Muscle layer of colon (tissue), 2 donors: Measurements from ENCODE around the gene PTGIR.

Experiments
- H3K27ac ChIP-seq: one replicate; pipeline ENCODE4 v1.7.0; 2013; ENCODE audit warnings: low read depth, mild to moderate bottlenecking, low read length, moderate library complexity
- H3K27me3 ChIP-seq, 2 donors: one replicate each; pipeline ENCODE4 v1.7.0; 2013; ENCODE audit warnings: low read length in 2 of 2, mild to moderate bottlenecking in 2 of 2; ENCODE audit not compliant: insufficient read depth in 2 of 2, control insufficient read depth in 1 of 2
- H3K36me3 ChIP-seq: one replicate; pipeline ENCODE4 v1.7.0; 2013; ENCODE audit warnings: mild to moderate bottlenecking, low read length; ENCODE audit not compliant: insufficient read depth
- H3K4me1 ChIP-seq: one replicate; pipeline ENCODE4 v1.7.0; 2013; ENCODE audit warnings: mild to moderate bottlenecking, low read length; ENCODE audit not compliant: insufficient read depth
- H3K4me3 ChIP-seq, 2 donors: one replicate each; pipeline ENCODE4 v1.7.0; 2013; ENCODE audit warnings: low read length in 2 of 2, low read depth in 1 of 2, mild to moderate bottlenecking in 1 of 2, moderate library complexity in 1 of 2
- H3K9ac ChIP-seq: one replicate; pipeline ENCODE4 v1.7.0; 2013; ENCODE audit warnings: low read length
- H3K9me3 ChIP-seq: one replicate; pipeline ENCODE4 v1.7.0; 2013; ENCODE audit warnings: mild to moderate bottlenecking, low read length
- donor health status: abdominal sarcoma.
- donor health status: Adenocarcinoma of cecum.

The PTGIR gene

DNA sequence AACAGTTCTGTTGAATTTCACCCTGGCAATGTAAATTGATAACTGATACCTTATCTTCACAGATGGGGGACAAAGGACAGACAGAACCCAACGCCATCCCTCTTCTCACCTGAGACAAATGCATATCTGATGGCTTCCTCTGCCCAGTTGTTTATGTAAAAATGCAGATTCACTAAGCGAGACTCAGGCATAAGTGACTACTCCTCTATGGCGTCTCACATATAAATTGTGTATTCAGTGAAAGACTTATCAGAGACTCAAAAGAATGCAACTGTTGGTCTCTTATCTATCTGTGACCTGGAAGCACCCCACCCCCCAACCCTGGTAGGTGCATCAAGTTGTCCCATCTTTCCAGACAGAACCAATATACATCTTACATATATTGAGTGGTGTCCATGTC, 37.0 kb downstream of the PTGIR start:
- H3K36me3 ChIP-seq: no peaks in the 10 kb centered on the region
- H3K27ac ChIP-seq: no peak overlapping the region
- H3K9ac ChIP-seq: no peak overlapping the region
- H3K4me1 ChIP-seq: no peaks in the 10 kb centered on the region
- H3K4me3 ChIP-seq: no peak overlapping the region
- no peaks in the 10 kb centered on the region for H3K9me3 ChIP-seq
- H3K27me3 ChIP-seq: no peaks in the 10 kb centered on the region

DNA sequence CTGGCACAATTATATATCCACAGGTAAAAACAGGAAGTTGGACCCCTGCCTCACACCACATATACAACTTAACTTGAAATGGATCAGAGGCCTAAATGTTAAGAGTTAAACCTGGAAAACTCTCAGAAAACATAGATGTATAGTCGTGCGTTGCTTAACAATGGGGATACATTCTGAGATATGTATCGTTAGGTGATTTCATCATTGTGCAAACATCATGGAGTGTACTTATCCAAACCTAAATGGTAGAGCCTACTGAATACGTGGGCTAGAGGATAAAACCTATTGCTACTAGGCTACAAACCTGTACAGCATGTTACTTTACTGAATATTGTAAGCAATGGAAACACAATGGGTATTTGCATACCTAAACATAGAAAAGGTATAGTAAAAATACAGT, 38.6 kb downstream of the PTGIR start:
- no peak overlapping the region for H3K27ac ChIP-seq
- H3K9ac ChIP-seq: no peak overlapping the region
- H3K4me1 ChIP-seq: no peaks in the 10 kb centered on the region
- no peaks in the 10 kb centered on the region for H3K9me3 ChIP-seq
- no peaks in the 10 kb centered on the region for H3K27me3 ChIP-seq
- H3K4me3 ChIP-seq: no peak overlapping the region
- no peaks in the 10 kb centered on the region for H3K36me3 ChIP-seq

DNA sequence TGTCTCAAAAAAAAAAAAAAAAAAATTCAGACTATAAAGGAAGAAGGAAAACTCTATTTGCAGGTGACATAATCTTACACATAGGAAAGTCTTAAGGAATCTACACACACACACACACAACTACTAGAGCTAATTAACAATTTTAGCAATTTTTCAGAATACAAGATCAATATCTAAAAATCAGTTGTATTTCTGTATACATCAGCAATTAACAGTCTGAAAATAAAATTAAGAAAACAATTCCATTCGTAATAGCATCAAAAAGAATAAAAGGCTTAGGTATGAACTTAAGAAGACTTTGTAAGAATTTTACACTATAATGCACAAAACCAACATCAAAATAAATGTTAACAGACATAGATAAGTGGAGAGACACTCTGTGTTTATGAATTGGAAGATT, 39.4 kb downstream of the PTGIR start:
- Histone ChIP-seq H3K27ac (no peak overlapping the region), H3K27me3 (no peaks in the 10 kb centered on the region), H3K36me3 (no peaks in the 10 kb centered on the region), H3K9ac (no peak overlapping the region), H3K4me1 (no peaks in the 10 kb centered on the region), H3K4me3 (no peak overlapping the region), H3K9me3 (no peaks in the 10 kb centered on the region)

DNA sequence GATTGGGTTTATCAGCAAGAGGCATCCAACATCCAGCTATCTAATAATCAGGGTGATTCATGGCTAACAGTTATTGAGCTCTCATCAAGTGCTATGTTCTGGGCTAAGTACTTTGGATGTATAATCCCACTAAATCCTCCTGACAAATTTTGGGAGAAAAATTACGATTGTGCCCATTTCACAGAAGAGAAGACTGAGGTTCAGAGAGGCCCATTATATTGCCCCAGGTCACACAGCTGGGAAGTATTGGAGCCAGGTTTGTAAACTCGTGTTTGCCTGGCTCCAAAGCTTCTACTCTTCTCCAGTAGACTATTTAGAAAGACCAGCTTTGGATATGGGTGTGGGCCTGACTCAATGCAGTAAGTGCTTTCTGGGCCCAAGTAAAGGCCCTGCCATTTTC, 44.6 kb downstream of the PTGIR start:
- H3K36me3 ChIP-seq: no peaks in the 10 kb centered on the region
- no peak overlapping the region for H3K4me3 ChIP-seq
- H3K4me1 ChIP-seq: no peaks in the 10 kb centered on the region
- no peak overlapping the region for H3K9ac ChIP-seq
- no peaks in the 10 kb centered on the region for H3K9me3 ChIP-seq
- no peak overlapping the region for H3K27ac ChIP-seq
- no peaks in the 10 kb centered on the region for H3K27me3 ChIP-seq

DNA sequence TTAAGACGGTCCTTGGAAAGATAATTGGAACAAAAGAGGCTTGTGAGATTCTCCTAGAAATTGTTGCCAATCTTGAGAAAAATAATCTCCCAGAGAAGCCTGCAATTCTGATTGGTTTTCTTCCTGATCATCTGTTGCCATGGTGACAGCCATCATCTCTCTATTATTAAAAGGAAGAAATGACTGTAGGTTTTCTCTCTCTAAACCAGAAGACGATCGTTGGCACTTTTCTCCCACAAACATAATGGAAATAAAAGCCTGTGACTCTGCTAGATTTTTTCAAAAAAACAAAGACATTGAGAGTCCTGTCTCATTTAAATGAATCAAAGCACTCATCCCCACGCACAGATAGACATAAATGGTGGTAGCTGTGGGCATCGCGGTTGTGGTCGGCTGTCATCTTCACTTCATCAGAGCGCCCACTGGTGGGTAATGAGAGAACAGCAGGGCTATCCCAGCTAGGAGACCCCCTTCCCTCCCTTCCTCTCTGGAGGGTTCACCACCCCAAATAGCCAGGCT, 45.5 kb downstream of the PTGIR start:
- Histone ChIP-seq H3K36me3 (no peaks in the 10 kb centered on the region), H3K9ac (no peak overlapping the region), H3K4me3 (no peak overlapping the region), H3K4me1 (no peaks in the 10 kb centered on the region), H3K27ac (no peak overlapping the region), H3K27me3 (no peaks in the 10 kb centered on the region), H3K9me3 (no peaks in the 10 kb centered on the region)

DNA sequence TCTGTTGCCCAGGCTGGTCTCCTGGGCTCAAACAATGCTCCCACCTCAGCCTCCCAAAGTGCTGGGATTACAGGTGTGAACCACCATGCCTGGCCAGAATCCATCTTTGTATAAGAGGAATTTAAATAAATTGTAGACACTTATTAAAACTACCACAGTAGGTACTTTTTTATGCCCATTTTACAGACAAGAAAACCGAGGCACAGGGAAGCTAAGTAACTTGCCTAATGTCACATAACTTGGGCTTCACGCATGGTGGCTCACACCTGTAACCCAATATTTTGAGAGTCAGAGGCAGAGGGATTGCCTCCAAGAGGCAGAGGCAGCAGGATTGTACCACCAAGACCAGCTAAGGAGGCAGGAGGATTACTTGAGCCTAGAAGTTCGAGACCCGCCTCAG, 46.4 kb downstream of the PTGIR start:
- H3K9me3 ChIP-seq: no peaks in the 10 kb centered on the region
- H3K27ac ChIP-seq: no peak overlapping the region
- H3K27me3 ChIP-seq: no peaks in the 10 kb centered on the region
- no peak overlapping the region for H3K4me3 ChIP-seq
- H3K4me1 ChIP-seq: no peaks in the 10 kb centered on the region
- no peaks in the 10 kb centered on the region for H3K36me3 ChIP-seq
- H3K9ac ChIP-seq: no peak overlapping the region

DNA sequence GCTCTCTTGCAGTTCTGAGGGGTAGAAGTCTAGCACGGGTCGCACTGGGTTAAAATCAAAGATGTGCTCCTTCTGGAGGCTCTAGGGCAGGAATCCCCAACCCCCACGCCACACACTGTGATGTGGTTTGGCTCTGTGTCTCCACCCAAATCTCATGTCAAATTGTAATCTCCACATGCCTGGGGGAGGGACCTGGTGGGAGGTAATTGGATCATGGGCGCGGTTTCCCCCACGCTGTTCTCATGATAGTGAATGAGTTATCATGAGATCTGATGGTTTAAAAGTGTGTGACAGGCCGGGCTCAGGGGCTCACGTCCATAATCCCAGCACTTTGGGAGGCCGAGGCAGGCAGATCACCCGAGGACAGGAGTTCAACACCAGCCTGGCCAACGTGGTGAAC, 50.4 kb downstream of the PTGIR start:
- H3K9ac ChIP-seq: no peak overlapping the region

DNA sequence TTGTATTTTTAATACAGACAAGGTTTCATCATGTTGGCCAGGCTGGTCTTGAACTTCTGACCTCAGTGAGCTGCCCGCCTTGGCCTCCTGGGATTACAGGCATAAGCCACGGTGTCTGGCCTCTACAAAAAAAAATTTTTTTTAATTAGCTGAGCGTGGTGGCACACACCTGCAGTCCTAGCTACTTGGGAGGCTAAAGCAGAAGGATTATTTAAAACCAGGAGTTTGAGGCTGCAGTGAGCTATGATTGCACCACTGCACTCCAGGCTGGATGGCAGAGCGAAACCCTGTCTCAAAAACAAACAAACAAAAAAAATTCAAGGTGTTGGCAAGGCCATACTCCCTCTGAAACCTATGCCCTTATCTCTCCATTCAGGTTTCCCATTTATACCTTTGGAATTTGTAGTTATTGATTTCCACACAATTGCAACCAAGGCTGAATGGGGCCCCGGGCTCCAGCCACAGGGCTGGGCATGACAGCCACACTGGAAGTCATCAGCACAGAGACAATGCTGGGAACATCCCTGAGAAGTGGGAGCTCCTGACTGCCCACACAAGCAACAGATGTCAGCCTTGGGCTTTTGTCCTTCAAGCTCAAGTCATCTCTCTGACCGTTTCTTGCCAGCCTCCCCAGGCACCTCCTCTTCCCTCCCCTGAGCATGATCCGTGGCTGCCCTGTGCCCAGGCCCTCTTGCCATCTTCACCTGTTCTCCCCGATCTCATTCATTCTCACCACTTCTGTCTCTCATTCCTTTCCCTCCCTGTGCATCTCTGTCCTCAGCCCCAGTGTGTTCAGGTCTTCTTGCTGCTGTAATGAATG, 51.0 kb downstream of the PTGIR start:
- Histone ChIP-seq H3K4me1 (no peaks in the 10 kb centered on the region), H3K4me3 (no peak overlapping the region), H3K36me3 (no peaks in the 10 kb centered on the region), H3K27ac (no peak overlapping the region), H3K27me3 (no peaks in the 10 kb centered on the region), H3K9me3 (no peaks in the 10 kb centered on the region), H3K9ac (no peak overlapping the region)

More for the DNA sequence above, 50.4 kb downstream of the PTGIR start:
- Histone ChIP-seq H3K4me3 (no peak overlapping the region), H3K4me1 (no peaks in the 10 kb centered on the region), H3K27ac (no peak overlapping the region), H3K27me3 (no peaks in the 10 kb centered on the region), H3K9me3 (no peaks in the 10 kb centered on the region), H3K36me3 (no peaks in the 10 kb centered on the region)

DNA sequence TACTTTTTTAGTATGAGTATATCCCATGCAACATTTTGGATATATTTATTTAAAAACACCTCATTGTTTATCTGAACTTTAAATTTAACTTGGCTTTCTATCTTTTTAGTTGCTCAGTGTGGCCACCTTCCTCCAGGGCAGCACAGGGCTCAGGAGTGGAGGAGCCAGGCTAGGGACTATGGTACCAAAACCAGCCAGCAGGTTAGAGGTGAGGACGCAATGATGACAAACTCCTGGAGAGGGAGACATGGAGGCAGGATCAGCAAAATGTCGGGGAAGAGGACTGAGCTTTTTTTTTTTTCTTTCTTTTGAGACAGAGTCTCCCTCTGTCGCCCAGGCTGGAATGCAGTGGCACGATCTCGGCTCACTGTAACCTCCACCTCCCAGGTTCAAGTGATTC, 53.4 kb downstream of the PTGIR start:
- no peak overlapping the region for H3K27ac ChIP-seq
- H3K27me3 ChIP-seq: no peaks in the 10 kb centered on the region
- H3K9me3 ChIP-seq: no peaks in the 10 kb centered on the region
- H3K36me3 ChIP-seq: no peaks in the 10 kb centered on the region
- no peak overlapping the region for H3K4me3 ChIP-seq
- H3K4me1 ChIP-seq: no peaks in the 10 kb centered on the region
- H3K9ac ChIP-seq: no peak overlapping the region
